Gastroesophageal sphincter (tissue), 3 donors: ENCODE data around the gene FH.
A peak's percentile ranks its signal among the peaks of the same experiment; 100 is the strongest.

Experiments used
- EP300 ChIP-seq: sonication (generic); formaldehyde crosslinking; IDR thresholded peaks from one replicate; pipeline ENCODE4 v1.6.1; 2017; ENCODE audit warnings: antibody characterized with exemption, mild to moderate bottlenecking
- POLR2A ChIP-seq, 2 donors: fragments of 450-650 bp; IDR thresholded peaks; one replicate each; pipeline ENCODE4 v1.6.1; 2017; ENCODE audit warnings: antibody characterized with exemption in 2 of 2, mild to moderate bottlenecking in 2 of 2, moderate library complexity in 1 of 2
- TF ChIP-seq, protein P1 (sequence below), 4 experiments: fragments of 200-600 bp in 2 of 4; fragments of 450-650 bp in 2 of 4; sonication (generic) in 1 of 4; IDR thresholded peaks; one replicate each; pipeline ENCODE4 v1.5.1; 2017 to 2019; ENCODE audit warnings: antibody characterized with exemption in 4 of 4, mild to moderate bottlenecking in 2 of 4, moderate library complexity in 2 of 4

DNA sequence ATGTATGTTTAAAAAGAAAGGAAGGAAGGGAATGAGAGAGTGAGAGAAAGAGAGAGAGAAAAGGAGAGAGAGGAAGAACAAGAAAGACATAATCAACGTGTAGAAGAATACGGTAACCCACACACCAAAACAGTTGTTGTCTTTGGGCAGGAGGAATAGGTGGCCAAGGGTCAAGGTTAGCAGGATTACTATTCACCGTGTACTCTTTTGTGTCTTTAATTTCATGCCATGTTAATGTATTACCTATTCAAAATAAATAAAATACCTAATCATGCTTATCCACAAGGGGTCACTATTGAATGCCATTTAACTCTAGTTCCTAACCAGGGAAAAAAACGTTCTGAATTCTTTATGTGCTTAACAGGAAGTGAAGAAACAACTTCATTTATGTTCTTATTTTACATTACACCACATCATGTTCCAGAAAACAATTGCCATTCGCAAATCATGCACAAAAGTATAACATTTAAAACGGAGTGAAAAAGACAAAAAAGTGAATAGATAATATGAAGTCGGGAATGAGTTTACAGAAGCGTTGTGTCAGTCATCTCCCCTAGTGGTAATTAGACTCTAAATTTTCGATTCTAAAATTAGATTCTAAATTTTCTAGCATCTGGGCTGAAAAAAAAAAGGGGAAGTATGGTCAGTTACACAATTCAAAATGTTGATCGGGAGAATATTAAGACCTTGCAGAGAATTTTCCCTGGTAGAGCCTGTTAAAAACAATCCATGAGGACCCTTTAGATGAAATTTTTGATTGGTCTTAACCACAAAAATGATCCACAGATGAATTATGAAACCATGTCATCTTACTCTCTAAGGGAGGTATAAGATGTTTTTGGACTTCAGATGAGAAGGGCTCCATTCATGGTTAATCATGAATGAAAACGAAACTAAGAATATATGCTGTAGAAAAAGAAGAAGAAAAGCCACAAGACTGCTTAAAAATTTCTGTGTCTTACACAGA lies 11.9 kb upstream of the FH start:
- TF ChIP-seq POLR2A (IDR thresholded peaks at IDR 0.05) (no peak), EP300 (no peak)
- TF ChIP-seq, protein P1, sequence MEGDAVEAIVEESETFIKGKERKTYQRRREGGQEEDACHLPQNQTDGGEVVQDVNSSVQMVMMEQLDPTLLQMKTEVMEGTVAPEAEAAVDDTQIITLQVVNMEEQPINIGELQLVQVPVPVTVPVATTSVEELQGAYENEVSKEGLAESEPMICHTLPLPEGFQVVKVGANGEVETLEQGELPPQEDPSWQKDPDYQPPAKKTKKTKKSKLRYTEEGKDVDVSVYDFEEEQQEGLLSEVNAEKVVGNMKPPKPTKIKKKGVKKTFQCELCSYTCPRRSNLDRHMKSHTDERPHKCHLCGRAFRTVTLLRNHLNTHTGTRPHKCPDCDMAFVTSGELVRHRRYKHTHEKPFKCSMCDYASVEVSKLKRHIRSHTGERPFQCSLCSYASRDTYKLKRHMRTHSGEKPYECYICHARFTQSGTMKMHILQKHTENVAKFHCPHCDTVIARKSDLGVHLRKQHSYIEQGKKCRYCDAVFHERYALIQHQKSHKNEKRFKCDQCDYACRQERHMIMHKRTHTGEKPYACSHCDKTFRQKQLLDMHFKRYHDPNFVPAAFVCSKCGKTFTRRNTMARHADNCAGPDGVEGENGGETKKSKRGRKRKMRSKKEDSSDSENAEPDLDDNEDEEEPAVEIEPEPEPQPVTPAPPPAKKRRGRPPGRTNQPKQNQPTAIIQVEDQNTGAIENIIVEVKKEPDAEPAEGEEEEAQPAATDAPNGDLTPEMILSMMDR (IDR thresholded peaks at IDR 0.05), result peak in 2 of 4 experiments; percentile 34 to 51
